ENCODE measurements around the gene PRRC2A.

The PRRC2A gene

DNA sequence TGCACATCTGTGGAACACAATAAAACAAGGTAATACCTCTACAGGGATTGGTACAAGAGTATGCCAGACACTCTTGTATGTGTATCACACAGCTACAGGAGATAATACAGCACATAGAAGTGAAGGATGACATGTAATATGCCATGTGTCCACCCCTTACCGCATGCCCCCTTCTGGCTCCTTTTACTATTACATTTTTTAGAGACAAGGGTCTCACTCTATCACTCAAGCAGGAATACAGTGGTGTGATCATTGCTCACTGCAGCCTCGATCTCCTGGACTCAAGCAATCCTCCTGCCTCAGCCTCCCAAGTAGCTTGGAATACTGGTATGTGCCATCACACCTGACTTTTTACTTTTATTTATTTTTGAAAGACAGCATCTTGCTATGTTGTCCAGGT is 23.5 kb upstream of the PRRC2A start:
- Histone ChIP-seq H3K4me1 (ENCODE audit: low read length) (no peaks in the 10 kb centered on the region), H3K4me2 (ENCODE audit: low read depth, low read length) (no peak overlapping the region), H3K4me3 (ENCODE audit: low read length) (no peak overlapping the region), H3K36me3 (replicated peaks; ENCODE audit: insufficient read depth, low read length) (no peaks in the 10 kb centered on the region), H3K79me2 (ENCODE audit: low read length) (no peaks in the 10 kb centered on the region), H3F3A (ENCODE audit: insufficient read depth, low read length) (no peaks in the 10 kb centered on the region), H3K9me2 (replicated peaks; ENCODE audit: insufficient read depth, low read length) (no peaks in the 10 kb centered on the region), H4K20me1 (ENCODE audit: insufficient read depth, low read length) (no peaks in the 10 kb centered on the region), H2AFZ (ENCODE audit: low read length) (no peak overlapping the region), H3K27me3 (replicated peaks; ENCODE audit: insufficient read depth, low read length) (no peaks in the 10 kb centered on the region), H3K9me3 (replicated peaks; ENCODE audit: insufficient read depth, low read length) (no peaks in the 10 kb centered on the region), H3K27ac (ENCODE audit: low read length) (no peak overlapping the region), H3K9ac (ENCODE audit: low read length) (no peak overlapping the region)
- DNase-seq: peak; percentile 30
- TF ChIP-seq EZH2 (optimal IDR thresholded peaks at IDR 0.05; ENCODE audit: low read depth, low read length): no peak
- TF ChIP-seq, protein P1, sequence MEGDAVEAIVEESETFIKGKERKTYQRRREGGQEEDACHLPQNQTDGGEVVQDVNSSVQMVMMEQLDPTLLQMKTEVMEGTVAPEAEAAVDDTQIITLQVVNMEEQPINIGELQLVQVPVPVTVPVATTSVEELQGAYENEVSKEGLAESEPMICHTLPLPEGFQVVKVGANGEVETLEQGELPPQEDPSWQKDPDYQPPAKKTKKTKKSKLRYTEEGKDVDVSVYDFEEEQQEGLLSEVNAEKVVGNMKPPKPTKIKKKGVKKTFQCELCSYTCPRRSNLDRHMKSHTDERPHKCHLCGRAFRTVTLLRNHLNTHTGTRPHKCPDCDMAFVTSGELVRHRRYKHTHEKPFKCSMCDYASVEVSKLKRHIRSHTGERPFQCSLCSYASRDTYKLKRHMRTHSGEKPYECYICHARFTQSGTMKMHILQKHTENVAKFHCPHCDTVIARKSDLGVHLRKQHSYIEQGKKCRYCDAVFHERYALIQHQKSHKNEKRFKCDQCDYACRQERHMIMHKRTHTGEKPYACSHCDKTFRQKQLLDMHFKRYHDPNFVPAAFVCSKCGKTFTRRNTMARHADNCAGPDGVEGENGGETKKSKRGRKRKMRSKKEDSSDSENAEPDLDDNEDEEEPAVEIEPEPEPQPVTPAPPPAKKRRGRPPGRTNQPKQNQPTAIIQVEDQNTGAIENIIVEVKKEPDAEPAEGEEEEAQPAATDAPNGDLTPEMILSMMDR (IDR thresholded peaks at IDR 0.05; ENCODE audit: low read length): peak; percentile 48

- Histone ChIP-seq H2AFZ (ENCODE audit: low read length) (no peak overlapping the region), H3K4me3 (ENCODE audit: low read length) (no peak overlapping the region), H3F3A (ENCODE audit: insufficient read depth, low read length) (no peaks in the 10 kb centered on the region), H3K79me2 (ENCODE audit: low read length) (no peaks in the 10 kb centered on the region), H3K4me2 (ENCODE audit: low read depth, low read length) (no peak overlapping the region), H4K20me1 (ENCODE audit: insufficient read depth, low read length) (no peaks in the 10 kb centered on the region), H3K36me3 (replicated peaks; ENCODE audit: insufficient read depth, low read length) (no peaks in the 10 kb centered on the region), H3K4me1 (ENCODE audit: low read length) (no peaks in the 10 kb centered on the region), H3K27me3 (replicated peaks; ENCODE audit: insufficient read depth, low read length) (no peaks in the 10 kb centered on the region), H3K9me2 (replicated peaks; ENCODE audit: insufficient read depth, low read length) (no peaks in the 10 kb centered on the region), H3K27ac (ENCODE audit: low read length) (no peak overlapping the region), H3K9ac (ENCODE audit: low read length) (no peak overlapping the region), H3K9me3 (replicated peaks; ENCODE audit: insufficient read depth, low read length) (no peaks in the 10 kb centered on the region)
- DNase-seq: no peak
- TF ChIP-seq, protein P1 (IDR thresholded peaks at IDR 0.05; ENCODE audit: low read length): no peak
- TF ChIP-seq EZH2phosphoT487 (IDR thresholded peaks at IDR 0.05; ENCODE audit: low read length) (no peak), EZH2 (optimal IDR thresholded peaks at IDR 0.05; ENCODE audit: low read depth, low read length) (no peak)
Measured at GRCh38 chr6:31607317-31607716, 13.2 kb upstream of the PRRC2A start.

- H3F3A ChIP-seq (ENCODE audit: insufficient read depth, low read length): peaks cover 3% of the 10 kb centered on the region; the same call in 1 of the 2 replicates
- H3K36me3 ChIP-seq (replicated peaks; ENCODE audit: insufficient read depth, low read length): no peaks in the 10 kb centered on the region
- no peak for TF ChIP-seq EZH2phosphoT487 (IDR thresholded peaks at IDR 0.05; ENCODE audit: low read length)
- TF ChIP-seq, protein P1 (IDR thresholded peaks at IDR 0.05; ENCODE audit: low read length): no peak
- no peak for TF ChIP-seq EZH2 (optimal IDR thresholded peaks at IDR 0.05; ENCODE audit: low read depth, low read length)
- no peak overlapping the region for H3K9ac ChIP-seq (ENCODE audit: low read length)
- H3K79me2 ChIP-seq (ENCODE audit: low read length): no peaks in the 10 kb centered on the region
- H3K27ac ChIP-seq (ENCODE audit: low read length): no peak overlapping the region
- no peak overlapping the region for H3K4me2 ChIP-seq (ENCODE audit: low read depth, low read length)
- no peaks in the 10 kb centered on the region for H3K27me3 ChIP-seq (replicated peaks; ENCODE audit: insufficient read depth, low read length)
- peaks cover 7% of the 10 kb centered on the region for H3K4me1 ChIP-seq (ENCODE audit: low read length)
- H3K9me2 ChIP-seq (replicated peaks; ENCODE audit: insufficient read depth, low read length): no peaks in the 10 kb centered on the region
- H2AFZ ChIP-seq (ENCODE audit: low read length): no peak overlapping the region
- DNase-seq: no peak
- H3K9me3 ChIP-seq (replicated peaks; ENCODE audit: insufficient read depth, low read length): no peaks in the 10 kb centered on the region
- H3K4me3 ChIP-seq (ENCODE audit: low read length): no peak overlapping the region
- no peaks in the 10 kb centered on the region for H4K20me1 ChIP-seq (ENCODE audit: insufficient read depth, low read length)
Measured at GRCh38 chr6:31609519-31610406, 10.8 kb upstream of the PRRC2A start.
